Neuronal stem cell (in vitro differentiated cells): ENCODE measurements around the gene PPP4R2.

Source experiments
- DNase-seq: peaks from one replicate; pipeline ENCODE4 v3.0.0-alpha.2; 2013; ENCODE audit warnings: low spot score
- H2AFZ ChIP-seq: one replicate; pipeline ENCODE4 v1.6.1; 2013; ENCODE audit warnings: mild to moderate bottlenecking, low read length, inconsistent platforms
- H2AK5ac ChIP-seq: 2 replicates; pipeline ENCODE4 v1.6.1; 2013; ENCODE audit warnings: low read depth, mild to moderate bottlenecking, inconsistent platforms, low read length, moderate library complexity, mixed read lengths
- H2BK120ac ChIP-seq: 2 replicates; pipeline ENCODE4 v1.6.1; 2013; ENCODE audit warnings: low read depth, mild to moderate bottlenecking, inconsistent platforms, low read length, moderate library complexity, mixed read lengths
- H2BK12ac ChIP-seq: one replicate; pipeline ENCODE4 v1.6.1; 2013; ENCODE audit warnings: low read length, inconsistent platforms
- H2BK15ac ChIP-seq: 2 replicates; pipeline ENCODE4 v1.6.1; 2013; ENCODE audit warnings: mild to moderate bottlenecking, low read length, inconsistent platforms, mixed read lengths
- H2BK5ac ChIP-seq: one replicate; pipeline ENCODE4 v1.6.1; 2013; ENCODE audit warnings: inconsistent platforms, mild to moderate bottlenecking, low read length, moderate library complexity
- H3K14ac ChIP-seq: one replicate; pipeline ENCODE4 v1.6.1; 2013; ENCODE audit warnings: low read length, inconsistent platforms
- H3K18ac ChIP-seq: 2 replicates; pipeline ENCODE4 v1.6.1; 2013; ENCODE audit warnings: low read length, inconsistent platforms
- H3K23ac ChIP-seq: 2 replicates; pipeline ENCODE4 v1.6.1; 2013; ENCODE audit warnings: low read depth, mild to moderate bottlenecking, mixed read lengths, low read length, inconsistent platforms; ENCODE audit not compliant: poor library complexity
- H3K27ac ChIP-seq: replicated peaks from 3 replicates; pipeline ENCODE4 v1.5.1; 2013; ENCODE audit warnings: low read length, inconsistent platforms
- H3K27me3 ChIP-seq, 3 experiments: 2 replicates each; pipeline ENCODE4 v1.6.1; 2013; ENCODE audit warnings: low read length in 3 of 3, mild to moderate bottlenecking in 2 of 3, inconsistent platforms in 1 of 3, low read depth in 1 of 3, mixed read lengths in 1 of 3, moderate library complexity in 1 of 3; ENCODE audit not compliant: control insufficient read depth in 3 of 3, insufficient read depth in 3 of 3
- H3K36me3 ChIP-seq, 2 donors: replicated peaks in 1 of 2; 2 replicates each; pipeline ENCODE4 v1.6.1; 2013; ENCODE audit warnings: low read length in 2 of 2; ENCODE audit not compliant: control insufficient read depth in 2 of 2, insufficient read depth in 2 of 2
- H3K4ac ChIP-seq: 2 replicates; pipeline ENCODE4 v1.6.1; 2013; ENCODE audit warnings: inconsistent platforms, mild to moderate bottlenecking, low read length, moderate library complexity
- H3K4me1 ChIP-seq, 2 donors: 1 replicate in 1 of 2; 2 replicates in 1 of 2; pipeline ENCODE4 v1.6.1; 2013; ENCODE audit warnings: low read length in 2 of 2, low read depth in 1 of 2; ENCODE audit not compliant: control insufficient read depth in 2 of 2, insufficient read depth in 1 of 2
- H3K4me2 ChIP-seq: one replicate; pipeline ENCODE4 v1.6.1; 2013; ENCODE audit warnings: mild to moderate bottlenecking, low read length, inconsistent platforms; ENCODE audit not compliant: insufficient read depth, poor library complexity, severe bottlenecking
- H3K4me3 ChIP-seq, 2 donors: 2 replicates each; pipeline ENCODE4 v1.5.1; 2013; ENCODE audit warnings: low read length in 2 of 2, mild to moderate bottlenecking in 2 of 2, inconsistent platforms in 1 of 2, moderate library complexity in 1 of 2
- H3K79me1 ChIP-seq: one replicate; pipeline ENCODE4 v1.6.1; 2013; ENCODE audit warnings: low read depth, mild to moderate bottlenecking, inconsistent platforms, low read length, moderate library complexity
- H3K9ac ChIP-seq: one replicate; pipeline ENCODE4 v1.6.1; 2013; ENCODE audit warnings: mild to moderate bottlenecking, low read depth, low read length, inconsistent platforms; ENCODE audit not compliant: poor library complexity
- H3K9me3 ChIP-seq, 2 donors: replicated peaks in 1 of 2; 2 replicates each; pipeline versions ENCODE3 to v1.6.1; 2013; ENCODE audit warnings: low read length in 2 of 2, mild to moderate bottlenecking in 2 of 2, inconsistent platforms in 1 of 2, low read depth in 1 of 2, mixed read lengths in 1 of 2, moderate library complexity in 1 of 2; ENCODE audit not compliant: control insufficient read depth in 2 of 2, insufficient read depth in 1 of 2
- H4K8ac ChIP-seq: one replicate; pipeline ENCODE4 v1.6.1; 2013; ENCODE audit warnings: low read depth, mild to moderate bottlenecking, inconsistent platforms, low read length, moderate library complexity
- H4K91ac ChIP-seq: one replicate; pipeline ENCODE4 v1.6.1; 2013; ENCODE audit warnings: low read length, low read depth, mild to moderate bottlenecking, inconsistent platforms; ENCODE audit not compliant: poor library complexity
- WGBS, 2 donors: extraction: QIAGEN DNeasy Blood & Tissue Kit; methylation state at CpG; one replicate each; pipeline ENCODE4 v1.1.7; 2013; ENCODE audit warnings: missing lambda C conversion rate in 2 of 2, mixed read lengths in 1 of 2; ENCODE audit not compliant: insufficient read length in 2 of 2, insufficient replicate concordance in 1 of 2; ENCODE audit errors: extremely low coverage in 2 of 2; 5-methylcytosine and 5-hydroxymethylcytosine counted together

Gene PPP4R2

GRCh38 chr3:73036694-73037591 lies 40.3 kb downstream of the PPP4R2 start:
- no peaks in the 10 kb centered on the region for H3K27me3 ChIP-seq
- no peak overlapping the region for H3K4me3 ChIP-seq
- no peak overlapping the region for H2BK5ac ChIP-seq
- peaks cover 0 to 19% of the 10 kb centered on the region in 2 donors for H3K36me3 ChIP-seq
- H2BK12ac ChIP-seq, result no peak overlapping the region
- H3K14ac ChIP-seq, result no peak overlapping the region
- peaks cover 0 to 3% of the 10 kb centered on the region in 2 donors for H3K4me1 ChIP-seq
- H4K8ac ChIP-seq, result no peak overlapping the region
- no peak overlapping the region for H3K4me2 ChIP-seq
- H2AK5ac ChIP-seq, result no peak overlapping the region
- H3K27ac ChIP-seq, result no peak overlapping the region
- H3K18ac ChIP-seq, result no peak overlapping the region
- no peak overlapping the region for H2AFZ ChIP-seq
- no peak overlapping the region for H3K23ac ChIP-seq
- H3K9me3 ChIP-seq, result peaks cover 0 to 3% of the 10 kb centered on the region in 2 donors
- no peaks in the 10 kb centered on the region for H3K79me1 ChIP-seq
- H2BK120ac ChIP-seq, result no peak overlapping the region
- H3K9ac ChIP-seq, result no peak overlapping the region
- no peak overlapping the region for H4K91ac ChIP-seq
- DNase-seq, result no peak
- no peak overlapping the region for H3K4ac ChIP-seq
- WGBS, 2 donors, result no CpG with 5 or more reads among the region's 3 CpGs
- H2BK15ac ChIP-seq, result no peak overlapping the region

- Histone ChIP-seq H2BK5ac (no peak overlapping the region), H3K23ac (no peak overlapping the region), H4K8ac (no peak overlapping the region), H3K4me3 (no peak overlapping the region), H3K14ac (no peak overlapping the region), H2BK15ac (no peak overlapping the region), H2AK5ac (no peak overlapping the region), H3K4me2 (no peak overlapping the region), H3K9ac (no peak overlapping the region), H3K27me3 (no peaks in the 10 kb centered on the region), H3K4me1 (peaks cover 0 to 3% of the 10 kb centered on the region in 2 donors), H3K27ac (no peak overlapping the region), H3K79me1 (peaks cover 2% of the 10 kb centered on the region), H2BK12ac (no peak overlapping the region), H3K4ac (no peak overlapping the region), H4K91ac (no peak overlapping the region), H2AFZ (no peak overlapping the region), H3K36me3 (peaks cover 0 to 11% of the 10 kb centered on the region in 2 donors), H2BK120ac (no peak overlapping the region), H3K9me3 (no peaks in the 10 kb centered on the region), H3K18ac (no peak overlapping the region)
- no peak for DNase-seq
- WGBS, 2 donors, result no CpG with 5 or more reads among the region's 3 CpGs
Measured at GRCh38 chr3:73041537-73041936, 44.9 kb downstream of the PPP4R2 start.

- no peak overlapping the region for H2BK5ac ChIP-seq
- no CpG with 5 or more reads among the region's 1 CpG for WGBS, 2 donors
Measured at GRCh38 chr3:73043414-73043813, 46.8 kb downstream of the PPP4R2 start.

GRCh38 chr3:73045391-73045790 lies 48.8 kb downstream of the PPP4R2 start:
- H3K9me3 ChIP-seq, result no peaks in the 10 kb centered on the region
- no peak overlapping the region for H2BK5ac ChIP-seq
- H3K4me2 ChIP-seq, result no peak overlapping the region
- no peak overlapping the region for H3K23ac ChIP-seq
- no peak overlapping the region for H3K14ac ChIP-seq
- no peak overlapping the region for H3K27ac ChIP-seq
- WGBS, 2 donors, result no CpG with 5 or more reads among the region's 6 CpGs
- no peak overlapping the region for H2BK120ac ChIP-seq
- H4K8ac ChIP-seq, result no peak overlapping the region
- peaks cover 2% of the 10 kb centered on the region for H3K79me1 ChIP-seq
- no peaks in the 10 kb centered on the region for H3K27me3 ChIP-seq
- no peak for DNase-seq
- no peak overlapping the region for H3K4ac ChIP-seq
- no peak overlapping the region for H2BK15ac ChIP-seq
- H3K36me3 ChIP-seq, result peaks cover 0 to 47% of the 10 kb centered on the region in 2 donors
- no peak overlapping the region for H3K18ac ChIP-seq
- no peak overlapping the region for H4K91ac ChIP-seq
- no peak overlapping the region for H2AFZ ChIP-seq
- no peak overlapping the region for H2AK5ac ChIP-seq
- no peak overlapping the region for H3K4me3 ChIP-seq
- H3K4me1 ChIP-seq, result no peaks in the 10 kb centered on the region
- H3K9ac ChIP-seq, result no peak overlapping the region
- H2BK12ac ChIP-seq, result no peak overlapping the region

More at GRCh38 chr3:73043414-73043813, 46.8 kb downstream of the PPP4R2 start:
- no peak overlapping the region for H3K4me2 ChIP-seq
- H3K9me3 ChIP-seq, result no peaks in the 10 kb centered on the region
- no peak overlapping the region for H2BK15ac ChIP-seq
- no peak overlapping the region for H2BK120ac ChIP-seq
- H4K91ac ChIP-seq, result no peak overlapping the region
- no peak overlapping the region for H3K4me3 ChIP-seq
- H3K9ac ChIP-seq, result no peak overlapping the region
- no peak overlapping the region for H3K4ac ChIP-seq
- peaks cover 2% of the 10 kb centered on the region for H3K79me1 ChIP-seq
- H3K27ac ChIP-seq, result no peak overlapping the region
- H2AFZ ChIP-seq, result no peak overlapping the region
- H2BK12ac ChIP-seq, result no peak overlapping the region
- H3K23ac ChIP-seq, result no peak overlapping the region
- no peak overlapping the region for H4K8ac ChIP-seq
- no peak overlapping the region for H3K18ac ChIP-seq
- H3K36me3 ChIP-seq, result peaks cover 0 to 30% of the 10 kb centered on the region in 2 donors
- no peak for DNase-seq
- H3K27me3 ChIP-seq, result no peaks in the 10 kb centered on the region
- H3K14ac ChIP-seq, result no peak overlapping the region
- no peaks in the 10 kb centered on the region for H3K4me1 ChIP-seq
- H2AK5ac ChIP-seq, result no peak overlapping the region
